HS-27A (cell line): ENCODE results near the gene ARMC7.
"Not testable (repeated sequence)": the region's sequence is repeated elsewhere in the genome, so short reads cannot be mapped to it uniquely, and the experiment has no call there.

Experiments used
- DNase-seq: peaks from one replicate; pipeline ENCODE4 v3.0.0-alpha.2; 2012; ENCODE audit warnings: low read depth, missing footprints

The ARMC7 gene

DNA sequence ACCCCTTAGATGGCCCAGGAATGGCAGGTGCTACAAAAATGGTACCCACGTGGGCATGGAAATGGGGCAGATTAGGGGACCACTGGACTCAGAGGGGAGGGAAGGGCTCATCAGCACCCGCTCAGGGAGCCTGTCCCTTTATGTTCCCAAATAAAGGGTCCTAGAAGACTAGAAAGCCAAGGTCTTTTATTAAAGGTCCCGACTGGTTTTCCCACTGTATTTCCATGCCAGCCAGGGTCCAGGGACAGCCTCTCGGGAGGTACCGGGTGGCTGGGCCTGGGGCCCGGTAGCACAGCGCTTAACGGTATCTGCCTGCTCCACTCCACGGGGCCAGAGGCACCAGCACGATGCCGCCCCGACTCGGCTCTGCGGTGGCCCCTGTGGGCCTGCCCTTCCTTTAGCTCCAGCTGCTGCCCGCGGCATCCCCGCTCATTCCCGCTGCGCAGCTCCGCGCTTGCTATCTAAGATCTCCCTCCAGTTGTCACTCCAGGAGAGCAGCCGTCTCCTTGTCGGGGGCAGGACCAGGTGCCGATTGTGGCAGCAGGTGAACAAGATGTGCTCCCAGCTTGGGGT is 20.4 kb downstream of the ARMC7 start:
- DNase-seq = no peak

GRCh38 chr17:75130632-75131277 is 21.0 kb downstream of the ARMC7 start:
- DNase-seq = no peak

DNA sequence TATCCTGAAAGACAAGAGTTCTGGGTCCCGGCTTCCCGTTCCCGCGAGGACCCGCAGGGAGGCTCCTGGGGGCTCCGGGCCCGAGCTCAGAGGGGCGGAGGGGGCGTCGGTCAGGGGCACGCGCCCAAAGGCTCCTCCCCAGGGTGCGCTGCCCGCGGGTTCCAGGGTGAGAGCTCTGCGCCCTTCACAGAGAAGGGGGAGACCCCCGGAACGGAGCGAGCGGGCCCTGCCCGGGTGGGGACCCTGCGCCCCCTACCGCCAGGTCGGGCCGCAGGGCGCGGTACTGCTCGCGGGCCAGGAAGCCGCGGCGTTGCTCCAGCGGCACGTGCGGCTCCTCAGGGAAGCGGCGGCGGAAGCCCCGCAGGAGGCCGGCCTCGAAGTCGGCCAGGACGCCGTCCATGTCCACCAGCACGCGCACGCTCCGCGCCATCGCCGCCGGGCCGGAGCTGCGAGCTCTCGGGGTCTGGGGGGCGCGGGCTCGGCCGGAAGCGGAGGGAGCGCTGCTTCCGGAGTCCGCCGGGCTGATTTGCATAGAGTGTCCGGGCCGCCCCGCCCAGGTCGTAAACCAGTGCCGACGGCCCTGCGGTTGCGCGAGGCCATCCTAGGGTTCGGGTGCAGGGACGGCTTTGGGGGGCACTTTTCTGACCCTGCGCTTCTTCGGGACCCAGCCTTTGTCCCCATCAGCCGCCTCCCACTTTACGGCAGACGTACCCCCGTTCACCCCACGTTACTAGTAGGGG is 21.7 kb downstream of the ARMC7 start, which contains the start of gene NT5C:
Gene NT5C (minus strand): TSS at position 465 of the 740 bp plus-strand sequence. CDS start 35 bp downstream, at position 430.
- no peak for DNase-seq

DNA sequence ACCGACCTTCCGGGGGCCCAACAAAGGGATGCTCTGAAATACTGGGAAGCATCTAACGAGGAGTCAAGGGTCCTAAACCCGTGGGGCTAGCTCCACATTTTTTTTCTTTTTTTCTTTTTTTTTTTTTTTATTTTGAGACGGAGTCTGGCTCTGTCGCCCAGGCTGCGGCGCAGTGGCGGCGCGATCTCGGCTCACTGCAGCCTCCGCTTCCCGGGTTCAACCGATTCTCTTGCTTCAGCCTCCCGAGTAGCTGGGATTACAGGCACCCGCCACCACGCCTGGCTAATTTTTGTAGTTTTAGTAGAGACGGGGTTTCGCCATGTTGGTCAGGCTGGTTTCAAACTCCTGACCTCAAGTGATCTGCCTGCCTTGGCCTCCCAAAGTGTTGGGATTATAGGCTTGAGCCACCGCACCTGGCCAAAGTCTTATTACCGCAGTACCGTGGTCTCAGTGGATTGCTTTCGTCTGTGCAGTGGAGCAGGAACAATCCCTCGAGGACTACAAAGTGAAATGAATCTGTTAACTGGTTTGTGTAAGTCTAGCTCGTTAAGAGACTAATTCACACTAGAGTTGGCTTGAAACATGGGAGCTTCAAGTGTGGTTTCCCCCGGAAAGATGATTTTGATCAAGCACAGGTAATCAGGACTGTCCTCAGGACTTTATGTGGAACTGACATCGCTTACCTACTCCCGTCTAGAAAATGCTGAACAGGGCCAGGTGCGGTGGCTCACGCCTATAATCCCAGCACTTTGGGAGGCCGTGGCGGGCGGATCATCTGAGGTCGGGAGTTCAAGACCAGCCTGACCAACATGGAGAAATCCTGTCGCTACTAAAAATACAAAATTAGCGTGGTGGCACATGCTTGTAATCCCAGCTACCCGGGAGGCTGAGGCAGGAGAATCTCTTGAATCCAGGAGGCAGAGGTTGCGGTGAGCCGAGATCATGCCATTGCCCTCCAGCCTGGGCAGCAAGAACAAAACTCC is 22.5 kb downstream of the ARMC7 start:
- DNase-seq = not testable (repeated sequence)

GRCh38 chr17:75133001-75133400 is 23.2 kb downstream of the ARMC7 start:
- no peak for DNase-seq

- not testable (repeated sequence) for DNase-seq
These were observed 24.0 kb downstream of the ARMC7 start for GRCh38 chr17:75133607-75134347.

DNA sequence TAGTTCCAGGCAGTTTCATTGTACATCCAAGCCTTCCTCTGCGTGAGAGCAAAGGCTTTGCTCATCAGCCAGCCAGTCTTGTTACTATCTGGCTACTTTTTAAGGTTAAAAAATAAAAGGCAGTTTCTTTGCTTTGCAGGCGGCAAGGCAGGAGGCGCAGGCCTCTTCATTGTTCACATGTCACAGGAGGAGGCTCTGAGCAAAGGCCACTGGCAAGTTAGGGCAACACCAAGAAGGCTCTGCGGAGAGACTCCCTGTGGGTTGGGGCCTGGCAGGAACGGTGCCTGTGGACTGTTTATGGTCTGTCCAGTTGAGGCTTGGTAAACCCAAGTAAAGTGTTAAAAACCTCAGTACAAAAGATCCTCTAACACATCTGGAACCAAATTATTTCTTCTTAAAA is 25.7 kb downstream of the ARMC7 start:
- DNase-seq = no peak

GRCh38 chr17:75135946-75136345 is 26.2 kb downstream of the ARMC7 start:
- no peak for DNase-seq

- DNase-seq = not testable (repeated sequence)
These were observed 28.0 kb downstream of the ARMC7 start for GRCh38 chr17:75137762-75138161.

GRCh38 chr17:75138519-75138918 is 28.8 kb downstream of the ARMC7 start:
- DNase-seq = no peak

DNA sequence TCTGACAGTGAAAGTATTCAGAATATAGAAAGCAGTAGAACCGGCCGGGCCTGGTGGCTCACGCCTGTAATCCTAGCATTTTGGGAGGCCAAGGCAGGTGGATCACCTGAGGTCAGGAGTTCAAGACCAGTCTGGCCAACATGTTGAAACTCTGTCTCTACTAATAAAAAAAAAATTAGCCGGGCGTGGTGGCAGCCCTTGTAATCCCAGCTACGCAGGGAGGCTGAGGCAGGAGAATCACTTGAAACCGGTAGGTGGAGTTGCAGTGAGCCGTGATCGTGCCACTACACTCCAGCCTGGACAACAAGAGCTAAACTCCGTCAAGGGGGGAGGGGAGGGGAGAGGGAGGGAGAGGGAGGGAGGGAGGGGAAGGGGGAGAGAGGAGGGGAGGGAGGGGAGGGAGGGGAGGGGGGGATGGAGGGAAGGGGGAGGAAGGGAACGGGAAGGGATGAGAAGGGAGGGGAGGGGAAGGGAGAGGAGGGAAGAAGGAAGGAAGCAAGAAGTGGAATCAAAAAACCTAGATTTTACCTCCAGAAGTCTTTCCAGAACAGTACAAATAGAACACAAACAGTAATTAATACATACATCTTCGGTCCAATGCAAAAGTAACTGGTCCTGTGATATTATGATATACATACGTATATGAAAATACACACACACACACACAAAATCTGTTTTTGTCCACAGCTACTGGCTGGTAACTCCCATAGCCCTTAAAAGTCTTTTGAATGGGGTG is 32.6 kb downstream of the ARMC7 start:
- no peak for DNase-seq

DNA sequence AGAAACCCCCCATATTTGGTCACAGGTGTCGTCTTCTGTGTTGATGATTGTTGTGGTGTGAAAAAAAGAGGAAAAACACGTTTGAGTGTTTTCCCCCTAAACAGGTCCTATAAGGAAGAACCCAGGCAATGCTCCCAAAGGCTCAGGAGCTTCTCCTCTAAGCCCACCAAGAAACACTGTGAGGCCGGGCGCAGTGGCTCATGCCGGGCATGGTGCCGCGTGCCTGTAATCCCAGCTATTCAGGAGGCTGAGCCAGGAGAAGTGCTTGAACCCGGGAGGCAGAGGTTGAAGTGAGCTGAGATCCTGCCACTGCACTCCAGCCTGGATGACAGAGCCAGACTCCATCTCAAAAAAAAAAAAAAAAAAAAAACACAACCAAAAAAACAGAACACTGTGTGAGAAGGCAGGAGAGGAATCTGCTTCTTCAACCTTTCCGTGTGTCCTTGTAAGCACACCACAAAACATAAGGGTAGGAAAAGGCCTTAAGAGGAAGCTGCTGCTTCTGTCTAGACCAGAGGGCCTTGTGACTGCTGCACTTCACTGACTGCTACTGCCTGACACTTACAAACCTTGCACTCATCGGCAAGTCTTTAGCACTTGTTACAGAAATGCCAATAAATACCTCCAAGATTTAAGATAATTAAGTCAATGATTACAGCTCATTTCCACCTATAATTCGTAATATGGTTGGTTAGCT is 35.2 kb downstream of the ARMC7 start:
- DNase-seq = no peak

- no peak for DNase-seq
These were observed 36.8 kb downstream of the ARMC7 start for GRCh38 chr17:75146592-75146991.

- no peak for DNase-seq
These were observed 38.2 kb downstream of the ARMC7 start for GRCh38 chr17:75147878-75148546.

- DNase-seq = no peak
These were observed 42.2 kb downstream of the ARMC7 start for GRCh38 chr17:75151930-75152329.

DNA sequence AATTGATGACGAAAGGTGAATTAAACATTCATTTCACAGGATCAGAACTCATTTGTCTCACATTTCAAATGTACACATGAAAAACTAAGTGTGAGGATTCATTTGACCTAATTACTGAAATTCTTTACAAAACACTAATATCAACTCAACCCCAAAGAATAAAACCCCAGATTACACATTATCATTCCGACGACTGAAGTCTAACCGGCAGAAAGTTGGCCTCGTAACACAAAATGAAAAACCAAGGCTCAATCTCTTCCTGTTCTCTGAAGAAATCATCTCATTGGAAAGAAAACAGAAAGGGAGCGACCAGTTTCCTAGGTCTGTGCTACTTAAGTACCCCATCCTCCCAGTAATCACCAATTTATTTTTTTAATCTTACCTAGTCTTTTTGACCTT is 42.8 kb downstream of the ARMC7 start:
- no peak for DNase-seq

GRCh38 chr17:75152922-75153779 is 43.4 kb downstream of the ARMC7 start:
- DNase-seq = no peak

DNA sequence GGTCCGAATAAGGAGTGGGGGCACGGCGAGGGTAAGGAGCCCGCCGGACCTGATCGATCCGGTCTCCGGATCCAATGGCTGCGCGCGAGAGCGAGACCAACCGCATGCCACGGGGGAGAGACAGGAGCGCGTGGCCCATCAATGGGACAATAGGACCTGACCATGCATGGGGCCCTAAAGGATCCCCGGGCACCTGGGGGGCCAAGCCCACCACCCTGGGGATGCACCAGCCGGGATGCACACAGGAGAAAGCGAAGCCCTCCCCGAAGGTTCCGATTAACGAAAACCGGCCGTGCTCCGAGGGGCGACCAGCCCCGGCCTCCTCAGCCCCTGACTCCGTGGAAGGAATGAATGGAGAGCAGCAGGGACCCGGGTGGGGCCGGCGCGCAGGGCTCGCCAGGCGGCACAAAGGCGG is 44.0 kb downstream of the ARMC7 start:
- no peak for DNase-seq
